Glutamatergic neuron (in vitro differentiated cells): Measurements from ENCODE around the gene HHIPL1. TPM values are rescaled to one million over a fixed set of nuclear protein-coding genes. Genes with fewer than 3 reads are reported as not detected.

ENCODE experiments used
- DNase-seq: peaks from one replicate; pipeline ENCODE4 v3.0.0; 2022
- H3K27ac Mint-ChIP-seq: one replicate; pipeline ENCODE4 v1.8.0; 2020; ENCODE audit warnings: mild to moderate bottlenecking, mixed read lengths, inconsistent platforms; ENCODE audit not compliant: unreplicated experiment
- H3K27me3 Mint-ChIP-seq: one replicate; pipeline ENCODE4 v1.8.0; 2020; ENCODE audit warnings: mild to moderate bottlenecking, moderate library complexity, mixed read lengths, inconsistent platforms; ENCODE audit not compliant: unreplicated experiment
- H3K36me3 Mint-ChIP-seq: one replicate; pipeline ENCODE4 v1.8.0; 2020; ENCODE audit warnings: mild to moderate bottlenecking, mixed read lengths, inconsistent platforms; ENCODE audit not compliant: unreplicated experiment
- H3K4me1 Mint-ChIP-seq: one replicate; pipeline ENCODE4 v1.8.0; 2020; ENCODE audit warnings: mild to moderate bottlenecking, low read depth, mixed read lengths, inconsistent platforms; ENCODE audit not compliant: unreplicated experiment
- H3K4me3 Mint-ChIP-seq: one replicate; pipeline ENCODE4 v1.8.0; 2020; ENCODE audit warnings: mild to moderate bottlenecking, mixed read lengths, inconsistent platforms; ENCODE audit not compliant: unreplicated experiment
- H3K9me3 Mint-ChIP-seq: one replicate; pipeline ENCODE4 v1.8.0; 2020; ENCODE audit warnings: mild to moderate bottlenecking, moderate library complexity, mixed read lengths, inconsistent platforms; ENCODE audit not compliant: unreplicated experiment
- CTCF ChIP-seq: fragments of 200-600 bp; sonication (generic); IDR thresholded peaks from one replicate; pipeline ENCODE4 v1.5.0; 2021; ENCODE audit not compliant: partially characterized antibody, unreplicated experiment
- total RNA-seq: library from RNA; stranded (reverse); fragmentation: NEBNext Ultra II Directional; extraction: Animal tissue kit (Norgen Biotek cat#: 25700); gene quantifications from one replicate; pipeline ENCODE4 v1.2.1, GENCODE V29; 2021; ENCODE audit not compliant: unreplicated experiment

Gene HHIPL1
- total RNA-seq, 1 donor from 2014 or later: 0.47 TPM

- H3K27me3 Mint-ChIP-seq: no peaks in the 10 kb centered on the region
- DNase-seq: no peak
- H3K4me1 Mint-ChIP-seq: no peaks in the 10 kb centered on the region
- no peaks in the 10 kb centered on the region for H3K36me3 Mint-ChIP-seq
- H3K9me3 Mint-ChIP-seq: peaks cover 4% of the 10 kb centered on the region
- no peak overlapping the region for H3K4me3 Mint-ChIP-seq
- TF ChIP-seq CTCF: no peak
- no peak overlapping the region for H3K27ac Mint-ChIP-seq
Measured at GRCh38 chr14:99675382-99675835, 30.5 kb downstream of the HHIPL1 start.

- Mint-ChIP-seq H3K27me3 (no peaks in the 10 kb centered on the region), H3K9me3 (peaks cover 4% of the 10 kb centered on the region), H3K4me3 (no peak overlapping the region), H3K4me1 (no peaks in the 10 kb centered on the region), H3K36me3 (no peaks in the 10 kb centered on the region), H3K27ac (no peak overlapping the region)
- no peak for DNase-seq
- TF ChIP-seq CTCF: no peak
Measured at GRCh38 chr14:99675951-99676350, 31.0 kb downstream of the HHIPL1 start.

- H3K27ac Mint-ChIP-seq: no peak overlapping the region
- H3K4me1 Mint-ChIP-seq: no peaks in the 10 kb centered on the region
- H3K9me3 Mint-ChIP-seq: peaks cover 4% of the 10 kb centered on the region
- H3K4me3 Mint-ChIP-seq: no peak overlapping the region
- H3K27me3 Mint-ChIP-seq: no peaks in the 10 kb centered on the region
- no peaks in the 10 kb centered on the region for H3K36me3 Mint-ChIP-seq
- DNase-seq: no peak
- no peak for TF ChIP-seq CTCF
Measured at GRCh38 chr14:99676657-99677056, 31.7 kb downstream of the HHIPL1 start.

GRCh38 chr14:99677231-99678140, 32.6 kb downstream of the HHIPL1 start:
- no peak overlapping the region for H3K27ac Mint-ChIP-seq

More at GRCh38 chr14:99677231-99678140, 32.6 kb downstream of the HHIPL1 start:
- peaks cover 4% of the 10 kb centered on the region for H3K9me3 Mint-ChIP-seq
- DNase-seq: no peak
- no peak for TF ChIP-seq CTCF
- no peaks in the 10 kb centered on the region for H3K4me1 Mint-ChIP-seq
- no peaks in the 10 kb centered on the region for H3K36me3 Mint-ChIP-seq
- H3K4me3 Mint-ChIP-seq: no peak overlapping the region
- H3K27me3 Mint-ChIP-seq: peaks cover 3% of the 10 kb centered on the region
